Pancreas (tissue), 10 donors: ENCODE results near the gene CTNNA3. TPM values are rescaled to one million over a fixed set of nuclear protein-coding genes. Genes with fewer than 3 reads are reported as not detected.

Source experiments
- ATAC-seq, 4 donors: fragments of 200-7000 bp; cut with Tn5 transposase; one replicate each; pipeline versions ENCODE4 v1.8.0 to v1.9.1; 2020; ENCODE audit warnings: mild to moderate bottlenecking in 4 of 4, moderate library complexity in 4 of 4
- DNase-seq, 6 donors: peaks; one replicate each; pipeline ENCODE4 v3.0.0-alpha.2; 2020
- FAIRE-seq: peaks from 2 replicates; lab custom pipeline; 2012; peaks lifted over from hg19 to GRCh38; lab: Jason Lieb, UNC
- H3K27ac ChIP-seq, 4 donors: fragments of 200-600 bp; sonication (generic); 1 replicate in 3 of 4; 2 replicates in 1 of 4; pipeline versions ENCODE4 v1.5.0 to v1.8.0; 2020
- H3K27me3 ChIP-seq, 4 donors: fragments of 200-600 bp; one replicate each; pipeline ENCODE4 v1.8.0; 2021
- H3K36me3 ChIP-seq, 3 donors: fragments of 200-600 bp; sonication (generic) in 1 of 3; one replicate each; pipeline versions ENCODE4 v1.5.0 to v1.8.0; 2020 to 2021
- H3K4me1 ChIP-seq, 3 donors: fragments of 200-600 bp; one replicate each; pipeline ENCODE4 v1.8.0; 2021
- H3K4me3 ChIP-seq, 4 donors: fragments of 200-600 bp; sonication (generic) in 2 of 4; one replicate each; pipeline versions ENCODE4 v1.5.0 to v1.8.0; 2020 to 2021
- H3K9me3 ChIP-seq, 4 donors: fragments of 200-600 bp; one replicate each; pipeline ENCODE4 v1.8.0; 2021
- WGBS, 2 donors: extraction: QIAGEN DNeasy Blood & Tissue Kit; methylation state at CpG; one replicate each; pipeline ENCODE4 v1.1.7; 2013; 5-methylcytosine and 5-hydroxymethylcytosine counted together
- intact Hi-C, 3 donors: fragments of 100-400 bp; cut with DNase I; formaldehyde crosslinking; loops; one replicate each; pipeline versions ENCODE4 v1.11.1 to v1.14.2; 2022
- polyA plus RNA-seq, 2 donors: library from polyadenylated mRNA; stranded (reverse); fragments of 200-250 nt; gene quantifications; one replicate each; pipeline ENCODE4 v1.2.3, GENCODE V29; 2013
- total RNA-seq, 6 donors: library from RNA; stranded (reverse); fragmentation: NEBNext Ultra II Directional in 4 of 6; extraction: Animal tissue kit (Norgen Biotek cat#: 25700) in 4 of 6; gene quantifications; one replicate each; pipeline versions ENCODE4 v1.2.1 to v1.2.4, GENCODE V29; 2021 to 2023
- TF ChIP-seq, protein P1 (sequence below), 4 donors: fragments of 200-600 bp; sonication (generic) in 3 of 4; IDR thresholded peaks; one replicate each; pipeline versions ENCODE4 v1.5.0 to v1.8.0; 2021; ENCODE audit warnings: antibody characterized with exemption in 4 of 4
- donor health status: healthy with polysubstance abuse.
- donor health status: DM: no; HTN: no; CAD: no; lungs with moderate emphysema.
- donor health status: DM: no; HTN: no; CAD: no.
- donor health status: control.
- donor health status: control.
- donor health status: Bipolar disorder and iron deficiency.
- donor health status: DM: yes; HTN: yes; CAD: no.
- donor health status: DM: no; HTN: no; CAD: no.
- donor health status: DM: no; HTN: no; CAD: no.
- donor health status: DM: yes; HTN: yes; CAD: no.

The CTNNA3 gene
- total and polyA plus RNA-seq, 8 donors, result 0.02 to 0.83 (median 0.21) TPM

DNA sequence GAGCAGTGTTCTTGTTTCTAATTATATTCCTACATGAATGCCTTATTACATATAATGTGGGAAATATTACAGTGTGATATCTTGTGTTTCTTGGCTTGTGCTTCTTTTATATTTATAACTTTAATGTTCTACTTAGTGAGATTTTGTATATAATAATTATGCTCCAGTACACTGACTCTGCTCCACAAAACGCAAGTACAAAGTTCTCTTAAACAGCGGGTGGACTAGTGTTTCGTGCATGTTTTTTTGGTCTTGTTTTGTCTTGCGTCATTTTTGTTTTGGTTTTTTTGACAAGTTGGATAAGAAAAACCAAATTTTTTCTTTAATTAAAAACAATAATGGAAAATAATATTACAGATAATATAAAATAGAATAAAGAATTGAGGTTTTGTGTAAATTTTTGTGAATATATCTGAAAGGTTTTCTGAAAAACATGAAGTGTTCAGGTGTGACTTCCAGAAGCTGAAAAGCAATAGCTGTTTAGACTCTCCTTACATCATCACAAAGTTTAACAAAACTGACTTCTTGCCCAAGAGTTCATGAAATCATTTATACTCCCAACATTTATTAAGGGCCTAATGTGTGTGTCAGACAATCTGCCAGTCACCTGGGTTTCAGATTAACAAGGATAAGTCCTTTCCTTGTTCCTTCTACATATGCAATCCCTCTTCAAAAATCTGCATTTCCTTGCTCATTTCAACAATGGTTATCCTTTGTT is 438.4 kb downstream of the CTNNA3 start:
- intact Hi-C loops, result no loop called here
- WGBS, 2 donors, result 46 to 52% methylated on average over 4 of the region's 4 CpGs
- H3K4me1 ChIP-seq, result peaks cover 0 to 26% (median 19%) of the 10 kb centered on the region in 3 donors
- DNase-seq, result no peak
- H3K27me3 ChIP-seq, result no peaks in the 10 kb centered on the region
- H3K27ac ChIP-seq, result no peak overlapping the region
- ATAC-seq, result peak in 3 of 4 donors; percentile 16 to 42 (median 26)
- no peak overlapping the region for H3K4me3 ChIP-seq
- TF ChIP-seq, protein P1, sequence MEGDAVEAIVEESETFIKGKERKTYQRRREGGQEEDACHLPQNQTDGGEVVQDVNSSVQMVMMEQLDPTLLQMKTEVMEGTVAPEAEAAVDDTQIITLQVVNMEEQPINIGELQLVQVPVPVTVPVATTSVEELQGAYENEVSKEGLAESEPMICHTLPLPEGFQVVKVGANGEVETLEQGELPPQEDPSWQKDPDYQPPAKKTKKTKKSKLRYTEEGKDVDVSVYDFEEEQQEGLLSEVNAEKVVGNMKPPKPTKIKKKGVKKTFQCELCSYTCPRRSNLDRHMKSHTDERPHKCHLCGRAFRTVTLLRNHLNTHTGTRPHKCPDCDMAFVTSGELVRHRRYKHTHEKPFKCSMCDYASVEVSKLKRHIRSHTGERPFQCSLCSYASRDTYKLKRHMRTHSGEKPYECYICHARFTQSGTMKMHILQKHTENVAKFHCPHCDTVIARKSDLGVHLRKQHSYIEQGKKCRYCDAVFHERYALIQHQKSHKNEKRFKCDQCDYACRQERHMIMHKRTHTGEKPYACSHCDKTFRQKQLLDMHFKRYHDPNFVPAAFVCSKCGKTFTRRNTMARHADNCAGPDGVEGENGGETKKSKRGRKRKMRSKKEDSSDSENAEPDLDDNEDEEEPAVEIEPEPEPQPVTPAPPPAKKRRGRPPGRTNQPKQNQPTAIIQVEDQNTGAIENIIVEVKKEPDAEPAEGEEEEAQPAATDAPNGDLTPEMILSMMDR (IDR thresholded peaks at IDR 0.05), result no peak
- H3K9me3 ChIP-seq, result no peaks in the 10 kb centered on the region
- H3K36me3 ChIP-seq, result no peaks in the 10 kb centered on the region
- no peak for FAIRE-seq

DNA sequence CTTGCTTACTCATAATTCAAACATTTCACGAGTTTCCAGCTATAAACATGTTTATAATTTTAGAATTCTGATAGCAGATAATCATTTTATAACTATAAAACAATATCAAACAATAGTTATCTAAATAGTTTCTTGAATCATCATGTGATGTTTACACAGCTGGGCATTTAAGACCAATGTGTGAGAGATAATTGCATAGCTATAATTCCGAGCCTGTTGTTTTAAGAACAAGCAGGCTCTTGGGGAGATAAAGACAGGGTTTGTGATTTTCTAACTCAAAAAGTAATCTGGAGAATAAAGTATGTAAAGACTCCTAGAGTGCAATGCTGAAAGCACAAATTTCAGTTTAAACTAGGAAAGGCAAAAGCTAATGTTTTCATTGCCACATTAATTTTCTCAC is 439.0 kb downstream of the CTNNA3 start:
- Histone ChIP-seq H3K36me3 (no peaks in the 10 kb centered on the region), H3K4me1 (peaks cover 0 to 26% (median 19%) of the 10 kb centered on the region in 3 donors), H3K9me3 (no peaks in the 10 kb centered on the region), H3K27ac (no peak overlapping the region), H3K4me3 (no peak overlapping the region), H3K27me3 (no peaks in the 10 kb centered on the region)
- WGBS, 2 donors, result 11 to 17% methylated on average over 2 of the region's 2 CpGs
- TF ChIP-seq, protein P1 (IDR thresholded peaks at IDR 0.05), result no peak
- DNase-seq (no peak), FAIRE-seq (no peak), ATAC-seq (peak; percentile 41 to 75 (median 52))
- intact Hi-C loops, result no loop called here

DNA sequence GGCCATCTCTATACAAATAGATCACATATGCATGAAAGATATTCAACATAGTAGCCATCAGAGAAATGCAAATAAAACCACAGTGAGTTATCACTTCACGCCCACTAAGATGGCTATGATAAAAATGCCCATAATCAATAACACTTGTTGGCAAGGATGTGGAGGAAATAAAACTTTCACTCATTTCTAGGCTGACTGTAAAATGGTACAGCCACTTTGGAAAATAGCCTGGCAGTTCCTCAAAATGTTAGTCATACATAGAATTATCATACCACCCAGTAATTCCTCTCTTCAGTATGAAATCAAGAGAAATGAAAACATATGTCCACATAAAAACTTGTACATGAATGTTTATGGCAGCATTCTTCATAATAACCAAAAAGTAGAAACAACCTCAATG is 445.3 kb downstream of the CTNNA3 start:
- ATAC-seq, result no peak
- Histone ChIP-seq H3K27ac (no peak overlapping the region), H3K36me3 (no peaks in the 10 kb centered on the region), H3K27me3 (no peaks in the 10 kb centered on the region), H3K4me3 (no peak overlapping the region), H3K4me1 (peaks cover 0 to 4% (median 0%) of the 10 kb centered on the region in 3 donors), H3K9me3 (no peaks in the 10 kb centered on the region)
- TF ChIP-seq, protein P1 (IDR thresholded peaks at IDR 0.05), result no peak
- no peak for DNase-seq
- WGBS, 2 donors, result 64 to 83% methylated on average over 1 of the region's 1 CpG
- FAIRE-seq, result no peak
- intact Hi-C loops, result no loop called here

DNA sequence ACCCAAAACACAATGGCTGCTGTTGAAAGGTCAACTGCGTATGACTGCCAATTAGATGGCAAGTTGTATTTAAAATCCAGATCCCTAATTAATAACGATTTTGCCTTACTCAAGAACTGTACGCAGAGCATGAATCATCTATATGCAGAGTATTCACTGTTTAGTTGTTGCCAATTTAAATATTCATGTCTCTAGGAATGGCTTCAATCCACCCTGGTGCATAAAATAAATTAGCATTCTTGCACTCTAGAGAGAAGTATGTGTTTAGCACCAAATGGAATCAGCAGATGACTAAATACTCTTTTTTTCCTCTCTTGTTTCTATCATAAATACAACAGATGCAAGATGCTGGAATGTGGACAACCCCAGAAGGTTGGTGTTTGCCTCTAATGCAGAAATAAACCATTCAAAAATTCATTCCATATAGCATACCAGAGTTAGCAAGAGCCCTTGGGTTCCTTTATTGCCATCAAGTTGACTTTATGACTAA is 449.9 kb downstream of the CTNNA3 start:
- Histone ChIP-seq H3K4me1 (no peaks in the 10 kb centered on the region), H3K36me3 (no peaks in the 10 kb centered on the region), H3K27ac (no peak overlapping the region), H3K4me3 (no peak overlapping the region), H3K27me3 (no peaks in the 10 kb centered on the region), H3K9me3 (no peaks in the 10 kb centered on the region)
- TF ChIP-seq, protein P1 (IDR thresholded peaks at IDR 0.05), result no peak
- WGBS, 2 donors, result 87 to 92% methylated on average over 3 of the region's 3 CpGs
- intact Hi-C loops, result no loop called here
- ATAC-seq (no peak), FAIRE-seq (no peak), DNase-seq (no peak)

DNA sequence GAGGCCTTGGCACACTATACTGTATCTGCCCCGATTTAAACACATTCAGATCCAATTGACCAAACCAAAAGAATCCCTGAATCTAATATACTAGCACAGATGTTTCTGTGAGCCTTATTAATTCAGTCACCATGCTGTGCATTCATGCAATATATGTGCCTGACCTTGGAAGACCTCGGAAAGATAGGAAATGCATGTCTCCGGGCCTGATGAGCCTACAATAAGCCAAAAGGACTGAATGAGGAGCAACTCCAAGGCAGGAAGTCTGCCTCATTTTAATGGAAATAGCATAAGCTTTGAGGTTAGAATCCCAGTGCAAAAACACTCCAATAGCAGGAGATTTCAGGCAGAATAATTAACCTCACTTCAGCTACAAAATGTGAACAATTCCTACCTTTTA is 453.5 kb downstream of the CTNNA3 start:
- Histone ChIP-seq H3K9me3 (no peaks in the 10 kb centered on the region), H3K36me3 (no peaks in the 10 kb centered on the region), H3K27me3 (no peaks in the 10 kb centered on the region), H3K27ac (no peak overlapping the region), H3K4me3 (no peak overlapping the region), H3K4me1 (no peaks in the 10 kb centered on the region)
- intact Hi-C loops, result no loop called here
- 52 to 60% methylated on average over 3 of the region's 3 CpGs for WGBS, 2 donors
- DNase-seq, result no peak
- no peak for FAIRE-seq
- TF ChIP-seq, protein P1 (IDR thresholded peaks at IDR 0.05), result no peak
- ATAC-seq, result no peak
